GM12891 (cell line): ENCODE results near the gene EFEMP2.
A peak's percentile ranks its signal among the peaks of the same experiment; 100 is the strongest.
"Not testable (repeated sequence)": the region's sequence is repeated elsewhere in the genome, so short reads cannot be mapped to it uniquely, and the experiment has no call there.

ENCODE experiments used
- DNase-seq: peaks from one replicate; pipeline ENCODE4 v3.0.0; 2011; ENCODE audit warnings: low spot score; ENCODE audit not compliant: insufficient read length
- FAIRE-seq: peaks from 2 replicates; lab custom pipeline; 2011; peaks lifted over from hg19 to GRCh38; lab: Jason Lieb, UNC
- PAX5 ChIP-seq: IDR thresholded peaks from 2 replicates; pipeline ENCODE4 v1.6.1; 2011; ENCODE audit warnings: low read length, moderate library complexity, mild to moderate bottlenecking; ENCODE audit not compliant: insufficient read depth, severe bottlenecking
- POLR2A ChIP-seq: IDR thresholded peaks from 2 replicates; pipeline ENCODE4 v1.6.1; 2011; ENCODE audit warnings: low read depth, low read length, control low read depth
- POLR2AphosphoS5 ChIP-seq: IDR thresholded peaks from 2 replicates; pipeline ENCODE4 v1.6.1; 2011; ENCODE audit warnings: low read depth, low read length, control low read depth
- POU2F2 ChIP-seq: IDR thresholded peaks from 2 replicates; pipeline ENCODE4 v1.6.1; 2011; ENCODE audit warnings: low read depth, mild to moderate bottlenecking, control low read depth, low read length, moderate library complexity
- SPI1 ChIP-seq: IDR thresholded peaks from 2 replicates; pipeline ENCODE4 v1.6.1; 2011; ENCODE audit warnings: low read depth, low read length, control low read depth
- TAF1 ChIP-seq: IDR thresholded peaks from 2 replicates; pipeline ENCODE4 v1.6.1; 2011; ENCODE audit warnings: low read depth, low read length, control low read depth

EFEMP2 gene

GRCh38 chr11:65849366-65849765 lies 23.2 kb downstream of the EFEMP2 start:
- DNase-seq (no peak), FAIRE-seq (no peak)
- no peak for TF ChIP-seq POLR2AphosphoS5
- 0 out of 2 replicates have a peak, but pooled peaks have one; percentile 34 for TF ChIP-seq POLR2A

- DNase-seq, result not testable (repeated sequence)
Measured at GRCh38 chr11:65848693-65849092, 23.9 kb downstream of the EFEMP2 start.

DNA sequence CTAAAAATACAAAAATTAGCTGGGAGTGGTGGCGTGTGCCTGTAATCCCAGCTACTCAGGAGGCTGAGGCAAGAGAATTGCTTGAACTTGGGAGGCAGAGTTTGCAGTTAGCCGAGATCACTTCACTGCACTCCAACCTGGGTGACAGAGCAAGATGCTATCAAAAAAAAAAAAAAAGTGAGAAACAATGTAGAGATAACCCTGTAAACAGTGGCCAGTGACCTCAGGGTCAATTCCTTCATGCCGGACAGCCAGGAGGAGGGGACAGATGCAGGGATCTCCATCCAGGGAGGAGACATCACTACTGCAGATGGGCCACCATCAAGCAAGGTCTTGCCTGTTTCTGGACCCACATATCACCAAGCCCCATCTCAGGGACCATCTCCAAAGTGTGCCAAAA lies 24.9 kb downstream of the EFEMP2 start:
- FAIRE-seq (no peak), DNase-seq (no peak)
- TF ChIP-seq PAX5 (no peak), TAF1 (no peak), POLR2A (no peak), SPI1 (no peak), POU2F2 (no peak), POLR2AphosphoS5 (no peak)

More at GRCh38 chr11:65848693-65849092, 23.9 kb downstream of the EFEMP2 start:
- not testable (repeated sequence) for FAIRE-seq

- TF ChIP-seq SPI1 (no peak), POLR2A (no peak), PAX5 (no peak), POU2F2 (no peak), POLR2AphosphoS5 (no peak), TAF1 (no peak)
- FAIRE-seq (no peak), DNase-seq (no peak)
Measured at GRCh38 chr11:65844231-65844872, 28.2 kb downstream of the EFEMP2 start.

DNA sequence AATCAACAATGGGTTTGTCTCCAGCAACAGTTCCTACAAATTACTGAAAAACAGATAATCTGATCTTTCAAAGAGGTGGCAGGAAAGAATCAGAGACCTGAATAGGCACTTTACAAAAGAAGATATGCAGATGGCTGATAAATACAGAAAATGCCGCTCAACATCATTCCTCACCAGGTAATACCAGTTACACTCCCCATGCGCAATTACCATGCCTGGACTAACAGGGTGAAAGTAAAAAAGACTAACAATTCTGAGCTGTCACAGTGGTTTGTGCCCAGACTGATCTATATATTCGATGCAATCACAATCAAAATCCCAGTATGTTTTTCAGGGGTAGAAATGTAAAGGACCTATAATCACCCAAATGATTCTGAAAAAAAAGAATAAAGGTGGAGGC lies 28.8 kb downstream of the EFEMP2 start:
- no peak for FAIRE-seq
- TF ChIP-seq POLR2A (no peak), POLR2AphosphoS5 (no peak), PAX5 (no peak), POU2F2 (no peak), SPI1 (no peak), TAF1 (no peak)
- no peak for DNase-seq

DNA sequence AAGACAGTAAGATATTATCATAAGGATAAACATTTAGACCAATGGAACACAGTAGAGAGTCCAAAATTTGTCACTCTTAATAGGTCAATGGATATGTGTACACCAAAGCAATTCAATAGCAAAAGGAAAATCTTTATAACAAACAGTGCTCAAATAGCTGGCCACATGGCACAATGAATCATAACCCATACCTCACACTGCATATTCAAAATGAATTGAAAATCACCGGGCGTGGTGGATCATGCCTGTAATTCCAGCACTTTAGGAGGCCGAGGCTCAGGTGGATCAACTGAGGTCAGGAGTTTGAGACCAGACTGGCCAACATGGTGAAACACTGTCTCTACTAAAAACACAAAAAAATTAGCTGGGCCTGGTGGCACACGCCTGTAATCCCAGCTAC lies 30.5 kb downstream of the EFEMP2 start:
- DNase-seq (no peak), FAIRE-seq (peak; percentile 43)

GRCh38 chr11:65834202-65834601 lies 38.4 kb downstream of the EFEMP2 start:
- FAIRE-seq, result no peak
- no peak for TF ChIP-seq TAF1
- TF ChIP-seq SPI1, result no peak
- no peak for TF ChIP-seq POLR2AphosphoS5
- no peak for TF ChIP-seq PAX5

More for the DNA sequence above, 30.5 kb downstream of the EFEMP2 start:
- TF ChIP-seq POLR2A (no peak), POU2F2 (no peak), SPI1 (no peak), POLR2AphosphoS5 (no peak), PAX5 (no peak), TAF1 (no peak)

GRCh38 chr11:65833297-65834030 lies 39.1 kb downstream of the EFEMP2 start, which contains the start of gene SNX32:
Gene SNX32, plus strand, starts transcription at chr11:65833963. Its CDS starts 103 bp downstream, at chr11:65834066.
- TF ChIP-seq POLR2A (no peak), SPI1 (peak; percentile 5; the same call in 1 of the 2 replicates), POU2F2 (0 out of 2 replicates have a peak, but pooled peaks have one; percentile 14)
- peak; percentile 100 for FAIRE-seq
- DNase-seq, result peak; percentile 98

More at GRCh38 chr11:65834202-65834601, 38.4 kb downstream of the EFEMP2 start:
- DNase-seq, result no peak

DNA sequence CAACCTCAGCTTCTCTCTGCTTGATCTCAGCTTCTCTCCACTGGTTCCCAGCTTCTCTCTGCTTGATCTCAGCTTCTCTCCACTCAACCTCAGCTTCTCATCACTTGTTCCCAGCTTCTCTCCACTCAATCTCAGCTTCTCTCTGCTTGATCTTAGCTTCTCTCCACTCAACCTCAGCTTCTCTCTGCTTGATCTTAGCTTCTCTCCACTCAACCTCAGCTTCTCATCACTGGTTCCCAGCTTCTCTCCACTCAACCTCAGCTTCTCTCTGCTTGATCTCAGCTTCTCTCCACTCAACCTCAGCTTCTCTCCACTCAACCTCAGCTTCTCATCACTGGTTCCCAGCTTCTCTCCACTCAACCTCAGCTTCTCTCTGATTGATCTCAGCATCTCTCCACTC lies 40.4 kb downstream of the EFEMP2 start:
- DNase-seq, FAIRE-seq: not testable (repeated sequence)

DNA sequence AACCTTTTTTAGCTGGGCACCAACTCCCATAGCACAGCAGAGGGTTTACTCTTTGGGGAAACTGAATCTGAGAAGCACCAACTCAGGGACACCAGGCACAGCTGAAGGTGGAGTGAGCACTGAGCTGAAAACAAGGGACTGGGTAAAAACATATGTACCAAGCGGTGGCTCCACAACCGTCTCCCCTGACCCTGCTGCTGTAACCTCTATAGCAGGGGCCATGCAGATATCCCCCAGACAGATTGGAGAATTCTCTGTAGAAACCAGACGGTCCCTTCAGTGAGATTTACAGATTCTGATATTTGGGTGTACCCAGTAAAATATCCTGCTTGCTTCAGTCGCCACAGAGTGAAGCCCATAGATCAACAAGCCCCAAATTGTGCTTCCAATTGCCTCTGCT lies 43.1 kb downstream of the EFEMP2 start:
- FAIRE-seq (no peak), DNase-seq (no peak)
- TF ChIP-seq POLR2A (no peak), TAF1 (no peak), PAX5 (no peak), POLR2AphosphoS5 (no peak), SPI1 (no peak), POU2F2 (no peak)
